Measurements from ENCODE around the gene ANKRD12. TPM values are rescaled to one million over a fixed set of nuclear protein-coding genes. Genes with fewer than 3 reads are reported as not detected.

The ANKRD12 gene
- total and polyA plus RNA-seq, 2 of the 4 experiments (the other 2 are of a cell fraction) = 2.6 to 12.9 TPM

DNA sequence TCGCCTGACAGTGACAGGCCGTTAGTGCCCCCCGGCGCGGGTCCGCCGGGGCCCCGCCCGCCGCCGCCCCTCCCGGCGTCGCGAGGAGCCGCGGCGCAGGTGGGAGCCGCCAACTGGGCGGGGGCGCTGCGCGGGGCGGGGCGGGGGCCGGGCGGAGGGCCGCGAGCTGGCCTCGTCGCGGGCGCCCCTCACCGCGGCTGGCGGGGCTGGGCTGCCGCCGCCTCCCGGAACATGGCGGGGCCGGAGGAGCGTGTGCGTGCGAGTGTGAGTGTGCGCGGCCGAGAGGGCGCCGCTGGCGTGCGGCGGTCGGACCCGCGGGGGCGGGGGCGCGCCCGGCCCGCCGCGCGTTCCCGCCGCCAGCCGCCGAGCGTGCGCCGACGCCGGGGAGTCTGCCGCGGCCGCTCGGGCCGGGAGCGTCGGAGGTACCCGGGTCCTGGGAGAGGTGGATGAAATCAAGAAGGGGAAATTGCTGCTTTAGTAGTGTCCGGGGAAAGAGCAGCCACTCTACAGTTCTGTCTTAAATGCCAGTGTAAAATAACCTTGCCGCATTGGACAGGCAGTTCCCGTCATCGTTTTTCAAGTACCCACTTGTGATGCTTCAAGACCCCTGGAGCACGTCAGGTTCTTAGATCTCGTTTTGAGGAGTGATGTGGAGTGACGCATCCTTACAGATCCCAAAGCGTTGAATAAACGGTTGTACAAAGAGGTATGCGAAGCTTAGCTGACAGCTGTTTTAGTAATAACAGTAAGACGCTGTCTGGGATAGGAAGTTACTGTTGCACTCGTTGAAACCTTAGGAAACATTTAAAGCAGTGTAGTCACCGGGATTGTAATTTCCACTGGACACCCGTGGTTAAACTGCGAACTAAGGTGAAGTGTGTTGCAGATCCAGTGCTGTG is 836 bp downstream of the ANKRD12 start (continued):
- TF ChIP-seq, protein P1, sequence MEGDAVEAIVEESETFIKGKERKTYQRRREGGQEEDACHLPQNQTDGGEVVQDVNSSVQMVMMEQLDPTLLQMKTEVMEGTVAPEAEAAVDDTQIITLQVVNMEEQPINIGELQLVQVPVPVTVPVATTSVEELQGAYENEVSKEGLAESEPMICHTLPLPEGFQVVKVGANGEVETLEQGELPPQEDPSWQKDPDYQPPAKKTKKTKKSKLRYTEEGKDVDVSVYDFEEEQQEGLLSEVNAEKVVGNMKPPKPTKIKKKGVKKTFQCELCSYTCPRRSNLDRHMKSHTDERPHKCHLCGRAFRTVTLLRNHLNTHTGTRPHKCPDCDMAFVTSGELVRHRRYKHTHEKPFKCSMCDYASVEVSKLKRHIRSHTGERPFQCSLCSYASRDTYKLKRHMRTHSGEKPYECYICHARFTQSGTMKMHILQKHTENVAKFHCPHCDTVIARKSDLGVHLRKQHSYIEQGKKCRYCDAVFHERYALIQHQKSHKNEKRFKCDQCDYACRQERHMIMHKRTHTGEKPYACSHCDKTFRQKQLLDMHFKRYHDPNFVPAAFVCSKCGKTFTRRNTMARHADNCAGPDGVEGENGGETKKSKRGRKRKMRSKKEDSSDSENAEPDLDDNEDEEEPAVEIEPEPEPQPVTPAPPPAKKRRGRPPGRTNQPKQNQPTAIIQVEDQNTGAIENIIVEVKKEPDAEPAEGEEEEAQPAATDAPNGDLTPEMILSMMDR (conservative IDR thresholded peaks at IDR 0.05; ENCODE audit: low read depth, low read length) = no peak
